NT2/D1 (cell line): Measurements from ENCODE around the gene XYLT1.

Source experiments
- SUZ12 ChIP-seq: IDR thresholded peaks from 2 replicates; pipeline ENCODE4 v1.6.1; 2011; ENCODE audit not compliant: insufficient read length, insufficient read depth; ENCODE audit errors: extremely low read depth
- YY1 ChIP-seq: IDR thresholded peaks from 2 replicates; pipeline ENCODE4 v1.6.1; 2011; ENCODE audit not compliant: insufficient read length, insufficient read depth
- ZNF274 ChIP-seq: IDR thresholded peaks from 2 replicates; pipeline ENCODE4 v1.6.1; 2011; ENCODE audit warnings: mild to moderate bottlenecking, low read depth, low read length

DNA sequence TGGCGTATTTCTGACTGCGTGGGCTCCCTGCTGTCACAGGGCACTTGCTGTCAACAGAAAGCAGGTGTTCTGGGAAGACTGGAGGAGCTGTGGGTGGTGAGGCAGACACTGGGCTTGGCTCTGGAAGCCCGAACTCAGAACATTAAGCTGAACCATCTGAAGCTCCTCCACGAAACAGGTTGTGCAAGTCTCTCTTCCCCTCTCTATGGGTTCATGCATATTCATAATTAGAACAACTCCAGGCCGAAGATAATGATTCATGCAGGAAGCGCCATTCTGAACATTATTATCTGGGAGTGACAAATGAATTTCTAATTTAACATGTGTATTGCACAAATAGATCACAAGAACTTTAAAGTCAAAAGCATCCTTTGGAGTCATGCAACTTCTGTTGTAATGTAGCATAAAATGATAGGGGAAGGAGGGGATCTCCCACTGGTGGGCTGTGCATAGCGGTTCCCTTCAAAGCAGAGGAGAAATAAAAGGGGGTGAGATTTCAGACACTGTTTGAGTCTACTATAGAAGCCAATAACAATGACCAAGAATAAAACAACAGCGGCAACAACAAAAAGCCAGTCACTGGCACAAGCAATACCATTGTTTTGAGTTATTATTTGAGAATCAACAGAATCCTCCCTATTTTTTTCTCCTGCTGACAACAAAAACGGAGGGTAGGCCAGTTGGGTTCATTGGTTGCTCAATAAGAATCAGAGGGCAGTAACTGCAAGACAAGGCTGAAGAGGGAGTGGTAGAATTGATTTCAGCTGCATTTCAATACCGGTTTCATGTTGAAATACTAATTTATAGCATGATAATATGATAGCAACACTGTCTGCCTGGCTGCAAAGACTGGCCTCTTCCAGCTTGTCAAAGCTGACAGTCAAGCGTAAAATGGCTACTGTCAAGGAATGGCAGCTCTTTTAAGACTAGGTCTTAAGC lies 407.3 kb downstream of the XYLT1 start:
- TF ChIP-seq ZNF274 (no peak), SUZ12 (no peak), YY1 (no peak)
